Gastroesophageal sphincter (tissue), 4 donors: ENCODE data around the gene NSMF. TPM values are rescaled to one million over a fixed set of nuclear protein-coding genes. Genes with fewer than 3 reads are reported as not detected.

Experiments
- ATAC-seq: fragments of 150-250 bp; one replicate; pipeline ENCODE4 v1.9.1; 2016; ENCODE audit warnings: mild to moderate bottlenecking, moderate library complexity
- H3K27ac ChIP-seq, 4 donors: fragments of 200-600 bp; sonication (generic) in 3 of 4; 1 replicate in 3 of 4; 2 replicates in 1 of 4; pipeline ENCODE4 v1.5.1; 2016 to 2019
- H3K27me3 ChIP-seq: fragments of 200-600 bp; sonication (generic); one replicate; pipeline ENCODE4 v1.5.1; 2019
- H3K36me3 ChIP-seq, 2 donors: fragments of 200-600 bp; sonication (generic); one replicate each; pipeline ENCODE4 v1.5.1; 2019; ENCODE audit warnings: control low read depth in 1 of 2
- H3K4me1 ChIP-seq, 3 donors: fragments of 200-600 bp; sonication (generic); 1 replicate in 2 of 3; 2 replicates in 1 of 3; pipeline ENCODE4 v1.5.1; 2016 to 2019; ENCODE audit warnings: control low read depth in 2 of 3
- H3K4me3 ChIP-seq, 2 donors: fragments of 200-600 bp; sonication (generic); one replicate each; pipeline ENCODE4 v1.5.1; 2019; ENCODE audit warnings: mild to moderate bottlenecking in 1 of 2, moderate library complexity in 1 of 2
- H3K9me3 ChIP-seq, 3 donors: fragments of 200-600 bp; sonication (generic); one replicate each; pipeline ENCODE4 v1.5.1; 2017 to 2019; ENCODE audit warnings: control low read depth in 2 of 3
- EP300 ChIP-seq: sonication (generic); formaldehyde crosslinking; IDR thresholded peaks from one replicate; pipeline ENCODE4 v1.6.1; 2017; ENCODE audit warnings: antibody characterized with exemption, mild to moderate bottlenecking
- POLR2A ChIP-seq, 2 donors: fragments of 450-650 bp; IDR thresholded peaks; one replicate each; pipeline ENCODE4 v1.6.1; 2017; ENCODE audit warnings: antibody characterized with exemption in 2 of 2, mild to moderate bottlenecking in 2 of 2, moderate library complexity in 1 of 2
- POLR2AphosphoS5 ChIP-seq: sonication (generic); formaldehyde crosslinking; IDR thresholded peaks from one replicate; pipeline ENCODE4 v1.6.1; 2017; ENCODE audit warnings: antibody characterized with exemption
- WGBS, 2 donors: methylation state at CpG; one replicate each; pipeline ENCODE4 v1.1.5; 2018; ENCODE audit warnings: low coverage in 1 of 2; 5-methylcytosine and 5-hydroxymethylcytosine counted together
- total RNA-seq, 4 donors: library from RNA; depleted of rRNA; stranded (reverse); fragments of >200 nt; gene quantifications; one replicate each; pipeline ENCODE4 v1.1.0, GENCODE V29; 2016
- TF ChIP-seq, protein P1 (sequence below), 4 experiments: fragments of 200-600 bp in 2 of 4; fragments of 450-650 bp in 2 of 4; sonication (generic) in 1 of 4; IDR thresholded peaks; one replicate each; pipeline ENCODE4 v1.5.1; 2017 to 2019; ENCODE audit warnings: antibody characterized with exemption in 4 of 4, mild to moderate bottlenecking in 2 of 4, moderate library complexity in 2 of 4

Gene NSMF
- total RNA-seq, 4 donors from 2014 or later, result 38.1 to 63.5 (median 49.1) TPM

GRCh38 chr9:137478613-137478961, 19.5 kb upstream of the NSMF start:
- Histone ChIP-seq H3K27me3 (no peaks in the 10 kb centered on the region), H3K4me1 (peaks cover 0 to 12% (median 0%) of the 10 kb centered on the region in 3 donors), H3K27ac (no peak overlapping the region), H3K4me3 (no peak overlapping the region), H3K36me3 (peaks cover 0 to 38% of the 10 kb centered on the region in 2 donors), H3K9me3 (peaks cover 0 to 18% (median 0%) of the 10 kb centered on the region in 3 donors)
- TF ChIP-seq, protein P1, sequence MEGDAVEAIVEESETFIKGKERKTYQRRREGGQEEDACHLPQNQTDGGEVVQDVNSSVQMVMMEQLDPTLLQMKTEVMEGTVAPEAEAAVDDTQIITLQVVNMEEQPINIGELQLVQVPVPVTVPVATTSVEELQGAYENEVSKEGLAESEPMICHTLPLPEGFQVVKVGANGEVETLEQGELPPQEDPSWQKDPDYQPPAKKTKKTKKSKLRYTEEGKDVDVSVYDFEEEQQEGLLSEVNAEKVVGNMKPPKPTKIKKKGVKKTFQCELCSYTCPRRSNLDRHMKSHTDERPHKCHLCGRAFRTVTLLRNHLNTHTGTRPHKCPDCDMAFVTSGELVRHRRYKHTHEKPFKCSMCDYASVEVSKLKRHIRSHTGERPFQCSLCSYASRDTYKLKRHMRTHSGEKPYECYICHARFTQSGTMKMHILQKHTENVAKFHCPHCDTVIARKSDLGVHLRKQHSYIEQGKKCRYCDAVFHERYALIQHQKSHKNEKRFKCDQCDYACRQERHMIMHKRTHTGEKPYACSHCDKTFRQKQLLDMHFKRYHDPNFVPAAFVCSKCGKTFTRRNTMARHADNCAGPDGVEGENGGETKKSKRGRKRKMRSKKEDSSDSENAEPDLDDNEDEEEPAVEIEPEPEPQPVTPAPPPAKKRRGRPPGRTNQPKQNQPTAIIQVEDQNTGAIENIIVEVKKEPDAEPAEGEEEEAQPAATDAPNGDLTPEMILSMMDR (IDR thresholded peaks at IDR 0.05), result no peak
- TF ChIP-seq POLR2A (IDR thresholded peaks at IDR 0.05), result no peak
- TF ChIP-seq EP300, result no peak
- no peak for TF ChIP-seq POLR2AphosphoS5
- WGBS, 2 donors, result 100% methylated on average over 1 of the region's 11 CpGs; no CpG with 5 or more reads in 1 of the 2 donors
- no peak for ATAC-seq

DNA sequence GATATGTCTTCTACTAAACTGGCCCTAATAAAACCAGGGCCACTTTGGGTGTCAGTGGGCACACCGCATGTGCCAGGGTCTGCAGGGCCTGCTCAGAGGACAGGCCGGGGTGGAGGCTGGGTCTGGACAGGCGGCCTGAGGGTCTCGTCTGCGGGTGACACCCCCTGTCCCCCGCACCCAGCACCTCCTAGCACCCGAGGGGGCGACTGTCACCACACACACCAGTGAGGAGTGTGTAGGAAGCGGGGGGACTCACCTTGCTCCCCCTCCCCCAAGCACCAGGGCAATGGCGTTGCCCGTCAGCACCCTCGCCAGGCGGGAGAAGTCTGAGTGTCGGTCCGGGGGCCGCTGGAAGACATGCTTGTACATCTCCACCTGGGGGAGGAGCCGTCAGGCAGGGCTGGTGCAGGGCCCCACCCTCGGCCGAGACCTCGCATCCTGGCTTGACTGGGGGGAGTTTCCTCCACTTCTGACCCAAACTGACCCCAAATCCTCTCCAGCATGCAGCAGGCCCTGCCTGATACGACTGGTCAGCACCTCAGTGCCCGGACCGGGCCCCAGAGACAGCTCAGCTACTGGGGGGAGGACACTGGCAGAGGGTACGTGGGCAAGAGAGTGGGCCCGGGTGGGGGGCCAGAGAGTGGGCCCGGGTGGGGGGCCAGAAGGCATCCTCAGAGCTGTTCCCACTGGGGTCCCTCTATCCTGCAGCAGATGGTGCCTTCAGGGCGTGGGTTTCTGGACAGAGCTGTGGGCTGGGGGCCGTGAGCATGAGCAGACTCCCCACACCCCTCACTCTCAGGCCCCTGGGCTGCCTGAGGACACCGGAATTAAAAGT, 18.9 kb upstream of the NSMF start:
- TF ChIP-seq EP300 (no peak), POLR2A (IDR thresholded peaks at IDR 0.05) (no peak), POLR2AphosphoS5 (no peak)
- TF ChIP-seq, protein P1 (IDR thresholded peaks at IDR 0.05), result no peak
- Histone ChIP-seq H3K27me3 (no peaks in the 10 kb centered on the region), H3K36me3 (peaks cover 0 to 38% of the 10 kb centered on the region in 2 donors), H3K4me1 (peaks cover 0 to 12% (median 0%) of the 10 kb centered on the region in 3 donors), H3K9me3 (peaks cover 0 to 18% (median 0%) of the 10 kb centered on the region in 3 donors), H3K27ac (no peak overlapping the region), H3K4me3 (no peak overlapping the region)
- 95% methylated on average over 16 of the region's 29 CpGs; no CpG with 5 or more reads in 1 of the 2 donors for WGBS, 2 donors
- no peak for ATAC-seq

- H3K4me3 ChIP-seq, result no peak overlapping the region
- no CpG with 5 or more reads among the region's 11 CpGs for WGBS, 2 donors
- H3K27me3 ChIP-seq, result no peaks in the 10 kb centered on the region
- H3K9me3 ChIP-seq, result peaks cover 0 to 18% (median 0%) of the 10 kb centered on the region in 3 donors
- H3K4me1 ChIP-seq, result peaks cover 0 to 4% (median 0%) of the 10 kb centered on the region in 3 donors
- no peak for ATAC-seq
- H3K27ac ChIP-seq, result no peak overlapping the region
- H3K36me3 ChIP-seq, result peaks cover 0 to 38% of the 10 kb centered on the region in 2 donors
- TF ChIP-seq EP300 (no peak), POLR2A (IDR thresholded peaks at IDR 0.05) (no peak)
- TF ChIP-seq, protein P1 (IDR thresholded peaks at IDR 0.05), result no peak
These were observed 17.7 kb upstream of the NSMF start for GRCh38 chr9:137476856-137477255.

DNA sequence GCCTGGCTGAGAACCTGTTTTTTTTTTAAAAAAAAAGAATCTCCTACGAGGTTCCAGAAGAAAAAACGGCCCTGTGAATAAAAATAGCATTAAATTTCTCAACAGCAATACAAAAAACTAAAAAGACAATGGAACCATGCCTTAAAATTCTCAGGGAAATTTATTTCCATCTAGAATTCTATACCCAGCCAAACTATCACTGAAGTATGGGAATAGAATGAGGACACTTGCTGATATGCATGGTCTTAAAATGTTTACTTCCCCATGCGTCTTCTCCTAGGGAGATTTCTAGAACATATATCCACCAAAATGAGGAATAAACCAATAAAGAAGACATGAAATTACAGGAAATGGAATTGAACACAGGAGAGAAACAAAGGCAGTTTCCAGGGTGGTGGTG, 16.5 kb upstream of the NSMF start:
- 74 to 100% methylated on average over 1 to 3 of the region's 3 CpGs for WGBS, 2 donors
- no peak for ATAC-seq
- peaks cover 0 to 35% of the 10 kb centered on the region in 2 donors for H3K36me3 ChIP-seq
- no peak overlapping the region for H3K27ac ChIP-seq
- no peak overlapping the region for H3K4me3 ChIP-seq
- no peaks in the 10 kb centered on the region for H3K27me3 ChIP-seq
- no peak for TF ChIP-seq POLR2A (IDR thresholded peaks at IDR 0.05)
- TF ChIP-seq, protein P1 (IDR thresholded peaks at IDR 0.05), result no peak
- no peak for TF ChIP-seq POLR2AphosphoS5
- TF ChIP-seq EP300, result no peak
- H3K4me1 ChIP-seq, result no peaks in the 10 kb centered on the region
- peaks cover 0 to 18% (median 0%) of the 10 kb centered on the region in 3 donors for H3K9me3 ChIP-seq

DNA sequence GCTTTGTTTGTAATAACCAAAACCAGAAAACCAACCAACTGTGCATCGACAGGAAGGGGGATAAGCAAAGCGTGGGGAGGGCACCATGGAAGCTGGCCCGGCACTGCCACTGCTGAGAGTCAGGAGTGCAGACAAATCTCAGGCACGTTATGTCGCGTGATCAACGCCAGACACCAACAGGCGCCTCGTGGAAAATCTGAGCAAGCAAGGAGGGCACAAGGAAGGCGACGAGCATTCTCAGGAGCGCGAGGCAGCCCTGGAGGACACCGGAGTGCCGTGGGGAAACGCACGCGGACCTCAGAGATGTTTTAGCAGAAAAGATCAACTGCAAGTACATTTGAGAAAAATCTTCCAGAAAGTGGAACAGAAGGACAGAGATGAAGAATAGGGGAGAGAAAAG, 15.1 kb upstream of the NSMF start:
- WGBS, 2 donors, result 87 to 88% methylated on average over 6 to 16 of the region's 18 CpGs
- TF ChIP-seq POLR2A (IDR thresholded peaks at IDR 0.05) (no peak), EP300 (no peak), POLR2AphosphoS5 (no peak)
- TF ChIP-seq, protein P1 (IDR thresholded peaks at IDR 0.05), result no peak
- Histone ChIP-seq H3K4me1 (no peaks in the 10 kb centered on the region), H3K36me3 (peaks cover 0 to 24% of the 10 kb centered on the region in 2 donors), H3K27ac (no peak overlapping the region), H3K9me3 (peaks cover 0 to 18% (median 0%) of the 10 kb centered on the region in 3 donors), H3K27me3 (no peaks in the 10 kb centered on the region), H3K4me3 (no peak overlapping the region)
- ATAC-seq, result no peak
